HL-60 (cell line): ENCODE data around the gene REP15.

ENCODE experiments used
- DNase-seq, 2 experiments: peaks; one replicate each; pipeline ENCODE4 v3.0.0-alpha.2; 2010 to 2020; ENCODE audit warnings: low read depth in 1 of 2, low spot score in 1 of 2
- H3K27ac ChIP-seq: fragments of 250-450 bp; sonication (Bioruptor Pico); replicated peaks from 2 replicates; pipeline ENCODE4 v1.5.1; 2020; ENCODE audit warnings: mild to moderate bottlenecking, moderate library complexity
- H3K27me3 ChIP-seq: fragments of 250-450 bp; sonication (Bioruptor Pico); 2 replicates; pipeline ENCODE4 v1.5.1; 2021; ENCODE audit warnings: mild to moderate bottlenecking, moderate library complexity; ENCODE audit not compliant: insufficient read depth, poor library complexity, severe bottlenecking
- H3K4me3 ChIP-seq: replicated peaks from 2 replicates; pipeline ENCODE4 v1.5.1; 2011; ENCODE audit warnings: mild to moderate bottlenecking, control low read depth, low read length; ENCODE audit not compliant: insufficient read depth
- GABPA ChIP-seq: IDR thresholded peaks from 2 replicates; pipeline ENCODE4 v1.6.1; 2012; ENCODE audit warnings: low read depth
- POLR2AphosphoS5 ChIP-seq: IDR thresholded peaks from 2 replicates; pipeline ENCODE4 v1.6.1; 2012; ENCODE audit warnings: low read depth
- SPI1 ChIP-seq: IDR thresholded peaks from 2 replicates; pipeline ENCODE4 v1.6.1; 2012; ENCODE audit warnings: low read depth, mild to moderate bottlenecking, borderline replicate concordance
- TF ChIP-seq, protein P1 (sequence below): IDR thresholded peaks from 2 replicates; pipeline ENCODE4 v1.6.1; 2012; ENCODE audit warnings: low read depth; ENCODE audit not compliant: insufficient replicate concordance
- TF ChIP-seq, protein P2 (sequence below): IDR thresholded peaks from one replicate; pipeline ENCODE4 v1.5.1; 2011; ENCODE audit warnings: low read length, control low read depth, inconsistent platforms; ENCODE audit not compliant: insufficient read depth

REP15 gene

DNA sequence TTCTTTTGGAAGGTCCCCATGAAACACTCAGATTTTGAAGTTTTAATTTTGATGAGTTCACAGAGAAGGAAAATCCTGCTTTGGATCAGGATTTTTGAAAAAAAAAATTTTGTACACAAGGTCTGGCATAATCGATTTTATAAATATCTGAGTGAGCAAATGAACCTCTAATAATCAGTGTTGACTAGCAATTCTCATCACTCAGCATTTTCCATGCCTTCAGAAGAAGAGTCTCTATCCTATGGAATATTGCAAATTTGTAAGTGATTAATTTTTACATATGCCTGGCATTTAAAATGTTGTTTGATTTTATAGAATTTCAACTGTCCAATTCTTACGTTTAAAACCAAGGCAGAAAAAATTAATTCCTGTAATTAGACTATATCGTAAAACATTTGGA is 30.5 kb upstream of the REP15 start:
- H3K27me3 ChIP-seq: no peaks in the 10 kb centered on the region
- H3K4me3 ChIP-seq: no peak overlapping the region
- TF ChIP-seq SPI1: no peak
- TF ChIP-seq, protein P1, sequence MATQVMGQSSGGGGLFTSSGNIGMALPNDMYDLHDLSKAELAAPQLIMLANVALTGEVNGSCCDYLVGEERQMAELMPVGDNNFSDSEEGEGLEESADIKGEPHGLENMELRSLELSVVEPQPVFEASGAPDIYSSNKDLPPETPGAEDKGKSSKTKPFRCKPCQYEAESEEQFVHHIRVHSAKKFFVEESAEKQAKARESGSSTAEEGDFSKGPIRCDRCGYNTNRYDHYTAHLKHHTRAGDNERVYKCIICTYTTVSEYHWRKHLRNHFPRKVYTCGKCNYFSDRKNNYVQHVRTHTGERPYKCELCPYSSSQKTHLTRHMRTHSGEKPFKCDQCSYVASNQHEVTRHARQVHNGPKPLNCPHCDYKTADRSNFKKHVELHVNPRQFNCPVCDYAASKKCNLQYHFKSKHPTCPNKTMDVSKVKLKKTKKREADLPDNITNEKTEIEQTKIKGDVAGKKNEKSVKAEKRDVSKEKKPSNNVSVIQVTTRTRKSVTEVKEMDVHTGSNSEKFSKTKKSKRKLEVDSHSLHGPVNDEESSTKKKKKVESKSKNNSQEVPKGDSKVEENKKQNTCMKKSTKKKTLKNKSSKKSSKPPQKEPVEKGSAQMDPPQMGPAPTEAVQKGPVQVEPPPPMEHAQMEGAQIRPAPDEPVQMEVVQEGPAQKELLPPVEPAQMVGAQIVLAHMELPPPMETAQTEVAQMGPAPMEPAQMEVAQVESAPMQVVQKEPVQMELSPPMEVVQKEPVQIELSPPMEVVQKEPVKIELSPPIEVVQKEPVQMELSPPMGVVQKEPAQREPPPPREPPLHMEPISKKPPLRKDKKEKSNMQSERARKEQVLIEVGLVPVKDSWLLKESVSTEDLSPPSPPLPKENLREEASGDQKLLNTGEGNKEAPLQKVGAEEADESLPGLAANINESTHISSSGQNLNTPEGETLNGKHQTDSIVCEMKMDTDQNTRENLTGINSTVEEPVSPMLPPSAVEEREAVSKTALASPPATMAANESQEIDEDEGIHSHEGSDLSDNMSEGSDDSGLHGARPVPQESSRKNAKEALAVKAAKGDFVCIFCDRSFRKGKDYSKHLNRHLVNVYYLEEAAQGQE: no peak
- no peak for TF ChIP-seq GABPA
- TF ChIP-seq POLR2AphosphoS5: no peak
- TF ChIP-seq, protein P2, sequence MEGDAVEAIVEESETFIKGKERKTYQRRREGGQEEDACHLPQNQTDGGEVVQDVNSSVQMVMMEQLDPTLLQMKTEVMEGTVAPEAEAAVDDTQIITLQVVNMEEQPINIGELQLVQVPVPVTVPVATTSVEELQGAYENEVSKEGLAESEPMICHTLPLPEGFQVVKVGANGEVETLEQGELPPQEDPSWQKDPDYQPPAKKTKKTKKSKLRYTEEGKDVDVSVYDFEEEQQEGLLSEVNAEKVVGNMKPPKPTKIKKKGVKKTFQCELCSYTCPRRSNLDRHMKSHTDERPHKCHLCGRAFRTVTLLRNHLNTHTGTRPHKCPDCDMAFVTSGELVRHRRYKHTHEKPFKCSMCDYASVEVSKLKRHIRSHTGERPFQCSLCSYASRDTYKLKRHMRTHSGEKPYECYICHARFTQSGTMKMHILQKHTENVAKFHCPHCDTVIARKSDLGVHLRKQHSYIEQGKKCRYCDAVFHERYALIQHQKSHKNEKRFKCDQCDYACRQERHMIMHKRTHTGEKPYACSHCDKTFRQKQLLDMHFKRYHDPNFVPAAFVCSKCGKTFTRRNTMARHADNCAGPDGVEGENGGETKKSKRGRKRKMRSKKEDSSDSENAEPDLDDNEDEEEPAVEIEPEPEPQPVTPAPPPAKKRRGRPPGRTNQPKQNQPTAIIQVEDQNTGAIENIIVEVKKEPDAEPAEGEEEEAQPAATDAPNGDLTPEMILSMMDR: no peak
- H3K27ac ChIP-seq: no peak overlapping the region
- no peak for DNase-seq

DNA sequence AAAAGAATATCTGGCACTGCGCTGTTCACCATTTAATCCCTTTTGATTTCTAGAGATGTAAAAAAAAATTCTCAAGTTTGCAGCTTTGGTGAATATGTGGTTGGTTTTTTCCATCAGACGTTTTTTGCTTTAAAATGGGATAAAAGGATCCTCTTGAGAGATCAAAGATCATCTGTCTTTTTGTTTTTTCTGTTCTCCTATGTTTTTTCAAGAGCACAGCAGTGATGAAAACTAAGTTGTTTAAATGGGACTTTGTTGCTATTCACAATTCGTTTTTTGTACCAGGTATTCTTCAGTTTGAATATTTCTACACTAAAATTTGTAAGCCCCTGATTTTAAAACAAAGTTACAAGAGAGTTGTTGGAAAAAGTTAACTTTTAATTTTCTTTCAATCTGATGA is 29.7 kb upstream of the REP15 start:
- no peak for DNase-seq
- H3K27ac ChIP-seq: no peak overlapping the region
- H3K4me3 ChIP-seq: no peak overlapping the region
- no peaks in the 10 kb centered on the region for H3K27me3 ChIP-seq
- TF ChIP-seq SPI1: no peak
- TF ChIP-seq, protein P1: no peak
- TF ChIP-seq GABPA: no peak
- TF ChIP-seq, protein P2: no peak
- no peak for TF ChIP-seq POLR2AphosphoS5

DNA sequence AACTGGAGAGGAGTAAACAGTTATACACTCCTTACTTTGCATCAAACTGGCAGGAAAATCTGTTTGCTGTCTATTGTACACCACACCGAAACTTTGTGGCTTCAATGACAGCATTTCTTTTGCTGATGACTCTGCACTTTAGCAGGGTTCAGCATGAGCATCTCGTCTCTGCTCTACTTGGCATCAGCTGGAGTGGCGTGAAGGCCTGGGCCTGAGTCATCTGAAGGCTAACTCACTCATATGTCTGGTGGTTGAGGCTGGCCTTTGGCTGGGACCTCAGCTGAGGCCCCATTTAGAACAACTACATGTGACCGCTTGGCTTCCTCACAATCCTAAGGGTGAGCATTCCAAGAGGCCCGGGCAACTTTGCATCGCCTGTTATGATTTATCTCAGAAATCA is 28.7 kb upstream of the REP15 start:
- no peak overlapping the region for H3K4me3 ChIP-seq
- no peak overlapping the region for H3K27ac ChIP-seq
- no peak for DNase-seq
- H3K27me3 ChIP-seq: no peaks in the 10 kb centered on the region
- TF ChIP-seq, protein P2: no peak
- TF ChIP-seq GABPA: no peak
- TF ChIP-seq, protein P1: no peak
- TF ChIP-seq POLR2AphosphoS5: no peak
- no peak for TF ChIP-seq SPI1
